AG09309 (cell line): ENCODE results near the gene TBC1D1.

ENCODE experiments used
- DNase-seq: peaks from one replicate; pipeline ENCODE4 v3.0.0-alpha.2; 2010; ENCODE audit warnings: low read depth
- H3K4me3 ChIP-seq: 2 replicates; pipeline ENCODE4 v1.5.1; 2011; ENCODE audit warnings: mild to moderate bottlenecking, low read depth, low read length, moderate library complexity; ENCODE audit not compliant: control insufficient read depth
- CTCF ChIP-seq: IDR thresholded peaks from 2 replicates; pipeline ENCODE4 v1.5.1; 2011; ENCODE audit warnings: mild to moderate bottlenecking, low read depth, low read length, inconsistent platforms; ENCODE audit not compliant: insufficient read depth, control insufficient read depth; ENCODE audit errors: missing control alignments

Gene TBC1D1

GRCh38 chr4:38099020-38099600 is 208.2 kb downstream of the TBC1D1 start:
- no peak for DNase-seq
- TF ChIP-seq CTCF = no peak
- H3K4me3 ChIP-seq = no peak overlapping the region

DNA sequence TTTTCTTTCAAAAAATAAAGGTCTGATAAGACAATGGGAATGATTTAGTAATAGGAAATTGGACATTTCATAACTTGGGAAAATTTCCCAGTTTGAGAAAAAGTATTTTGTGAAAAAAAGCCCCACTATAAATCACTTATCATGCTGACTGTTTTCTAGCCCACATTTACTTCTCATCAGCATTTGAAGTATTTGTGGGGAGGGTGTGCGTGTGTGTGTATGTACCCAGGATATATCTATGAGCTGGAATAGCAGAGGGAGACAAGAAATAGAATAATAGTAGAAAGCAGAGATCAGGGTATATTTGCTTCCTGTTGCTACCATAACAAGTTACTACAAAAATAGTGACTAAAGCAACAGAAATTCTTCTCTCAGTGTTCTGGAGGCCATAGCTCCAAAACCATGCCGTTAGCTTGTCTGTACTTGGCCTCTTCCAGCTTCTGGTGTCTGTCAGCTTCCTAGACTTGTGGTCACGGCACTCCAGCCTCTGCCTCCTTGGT is 209.1 kb downstream of the TBC1D1 start:
- no peak overlapping the region for H3K4me3 ChIP-seq
- peak; percentile 92 for DNase-seq
- no peak for TF ChIP-seq CTCF

- no peak for TF ChIP-seq CTCF
- no peak for DNase-seq
Observed at GRCh38 chr4:38100474-38101255, 209.8 kb downstream of the TBC1D1 start.

DNA sequence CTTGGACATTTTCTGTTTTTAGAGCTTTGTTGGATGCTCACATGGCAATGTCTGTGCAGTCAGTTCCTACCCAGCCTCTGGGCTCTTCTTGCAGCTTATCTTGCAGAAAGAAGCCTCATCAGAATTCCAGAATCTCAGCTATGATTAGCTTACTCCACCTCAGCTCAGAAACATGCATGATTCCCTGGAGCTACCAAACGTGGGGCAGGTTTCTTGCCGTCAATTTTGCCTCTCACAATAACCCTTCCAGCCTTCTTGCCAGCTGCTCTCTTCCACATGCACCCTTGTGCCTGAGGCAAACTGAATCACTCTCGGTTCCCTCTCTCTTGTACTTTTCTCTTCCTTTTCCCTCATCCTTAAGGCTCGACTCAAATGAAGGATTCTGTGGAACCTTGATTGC is 210.7 kb downstream of the TBC1D1 start:
- peak; percentile 71 for DNase-seq
- TF ChIP-seq CTCF = no peak
- H3K4me3 ChIP-seq = no peak overlapping the region

More at GRCh38 chr4:38100474-38101255, 209.8 kb downstream of the TBC1D1 start:
- no peak overlapping the region for H3K4me3 ChIP-seq

- no peak for TF ChIP-seq CTCF
- DNase-seq = no peak
- H3K4me3 ChIP-seq = no peak overlapping the region
Observed at GRCh38 chr4:38102957-38103588, 212.2 kb downstream of the TBC1D1 start.

DNA sequence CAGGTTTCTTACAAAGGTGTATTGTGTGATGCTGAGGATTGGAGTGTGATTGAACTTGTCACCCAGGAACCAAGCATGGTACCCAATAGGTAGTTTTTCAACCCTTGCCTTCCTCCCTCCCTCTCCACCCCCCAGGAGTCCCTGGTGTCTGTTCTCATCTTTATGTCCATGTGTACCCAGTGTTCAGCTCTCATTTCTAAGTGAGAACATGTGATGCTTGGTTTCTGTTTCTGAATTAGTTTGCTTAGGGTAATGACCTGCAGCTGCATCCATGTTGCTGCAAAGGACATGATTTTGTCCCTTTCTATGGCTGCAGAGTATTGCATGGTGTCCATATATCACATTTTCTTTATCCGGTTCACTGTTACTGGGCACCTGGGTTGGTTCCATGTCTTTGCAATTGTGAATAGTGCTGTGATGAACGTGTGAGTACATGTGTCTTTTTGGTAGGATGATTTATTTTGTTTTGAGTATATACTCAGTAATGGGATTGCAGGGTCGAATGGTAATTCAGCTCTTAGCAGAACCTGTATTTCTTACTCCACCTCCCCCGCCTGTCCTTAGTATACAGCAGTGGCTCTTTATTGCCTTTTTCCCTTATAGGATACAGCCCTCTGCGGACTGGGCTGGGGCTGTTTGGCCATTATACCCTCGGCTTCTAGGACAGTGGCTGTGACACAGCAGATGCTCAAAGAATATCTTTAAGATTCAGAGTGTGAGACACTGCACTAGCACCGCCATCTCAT is 214.8 kb downstream of the TBC1D1 start:
- no peak overlapping the region for H3K4me3 ChIP-seq
- no peak for DNase-seq
- TF ChIP-seq CTCF = no peak
